Activated naive CD4-positive, alpha-beta T cell treated with anti-CD3 and anti-CD28 coated beads, Interleukin-2, amount 50 U/mL, for 24 hours (primary cell): ENCODE data around the gene MEX3D.

Experiments used
- H3K27ac Mint-ChIP-seq: one replicate; pipeline ENCODE4 v1.8.0; 2021; ENCODE audit warnings: mild to moderate bottlenecking, mixed read lengths
- H3K27me3 Mint-ChIP-seq: one replicate; pipeline ENCODE4 v1.8.0; 2021; ENCODE audit warnings: mixed read lengths
- H3K36me3 Mint-ChIP-seq: one replicate; pipeline ENCODE4 v1.8.0; 2021; ENCODE audit warnings: mixed read lengths
- H3K4me1 Mint-ChIP-seq: one replicate; pipeline ENCODE4 v1.8.0; 2021; ENCODE audit warnings: mixed read lengths
- H3K4me3 Mint-ChIP-seq: one replicate; pipeline ENCODE4 v1.8.0; 2021; ENCODE audit warnings: mild to moderate bottlenecking, mixed read lengths
- H3K9me3 Mint-ChIP-seq: one replicate; pipeline ENCODE4 v1.8.0; 2021; ENCODE audit warnings: mixed read lengths

The MEX3D gene

GRCh38 chr19:1568320-1569019, at the start of gene MEX3D:
MEX3D (minus strand) TSS chr19:1568325; CDS start chr19:1568058, 267 bp downstream.
- Mint-ChIP-seq H3K36me3 (peaks cover 1% of the 10 kb centered on the region), H3K9me3 (no peaks in the 10 kb centered on the region), H3K4me3 (peak within 1 kb of the TSS; percentile 23), H3K27ac (no peak within 1 kb of the TSS), H3K4me1 (peaks cover 3% of the 10 kb centered on the region), H3K27me3 (peaks cover 5% of the 10 kb centered on the region)

GRCh38 chr19:1616875-1617274, 48.8 kb upstream of the MEX3D start:
- H3K36me3 Mint-ChIP-seq: peaks cover 6% of the 10 kb centered on the region
- no peaks in the 10 kb centered on the region for H3K9me3 Mint-ChIP-seq
- H3K4me1 Mint-ChIP-seq: peaks cover 19% of the 10 kb centered on the region
- H3K27ac Mint-ChIP-seq: peak overlapping the region; percentile 5
- H3K4me3 Mint-ChIP-seq: no peak overlapping the region
- H3K27me3 Mint-ChIP-seq: no peaks in the 10 kb centered on the region

- peaks cover 6% of the 10 kb centered on the region for H3K36me3 Mint-ChIP-seq
- H3K4me3 Mint-ChIP-seq: no peak overlapping the region
- no peaks in the 10 kb centered on the region for H3K9me3 Mint-ChIP-seq
- peak overlapping the region; percentile 5 for H3K27ac Mint-ChIP-seq
- H3K27me3 Mint-ChIP-seq: no peaks in the 10 kb centered on the region
- peaks cover 19% of the 10 kb centered on the region for H3K4me1 Mint-ChIP-seq
Measured at GRCh38 chr19:1616396-1616795, 48.3 kb upstream of the MEX3D start.

GRCh38 chr19:1615156-1615765, 47.1 kb upstream of the MEX3D start:
- peaks cover 29% of the 10 kb centered on the region for H3K4me1 Mint-ChIP-seq
- H3K36me3 Mint-ChIP-seq: peaks cover 6% of the 10 kb centered on the region
- no peak overlapping the region for H3K4me3 Mint-ChIP-seq
- H3K9me3 Mint-ChIP-seq: no peaks in the 10 kb centered on the region
- no peaks in the 10 kb centered on the region for H3K27me3 Mint-ChIP-seq
- no peak overlapping the region for H3K27ac Mint-ChIP-seq

GRCh38 chr19:1613808-1614570, 45.9 kb upstream of the MEX3D start:
- no peaks in the 10 kb centered on the region for H3K9me3 Mint-ChIP-seq
- H3K4me1 Mint-ChIP-seq: peaks cover 39% of the 10 kb centered on the region
- no peaks in the 10 kb centered on the region for H3K27me3 Mint-ChIP-seq
- H3K36me3 Mint-ChIP-seq: peaks cover 6% of the 10 kb centered on the region
- H3K4me3 Mint-ChIP-seq: no peak overlapping the region
- H3K27ac Mint-ChIP-seq: peak overlapping the region; percentile 59

GRCh38 chr19:1613146-1613545, 45.0 kb upstream of the MEX3D start:
- peaks cover 6% of the 10 kb centered on the region for H3K36me3 Mint-ChIP-seq

GRCh38 chr19:1612114-1613086, 44.3 kb upstream of the MEX3D start:
- no peaks in the 10 kb centered on the region for H3K9me3 Mint-ChIP-seq
- no peak overlapping the region for H3K4me3 Mint-ChIP-seq
- H3K36me3 Mint-ChIP-seq: peaks cover 6% of the 10 kb centered on the region
- no peak overlapping the region for H3K27ac Mint-ChIP-seq
- no peaks in the 10 kb centered on the region for H3K27me3 Mint-ChIP-seq
- H3K4me1 Mint-ChIP-seq: peaks cover 38% of the 10 kb centered on the region

More at GRCh38 chr19:1613146-1613545, 45.0 kb upstream of the MEX3D start:
- no peaks in the 10 kb centered on the region for H3K27me3 Mint-ChIP-seq
- H3K27ac Mint-ChIP-seq: no peak overlapping the region
- H3K9me3 Mint-ChIP-seq: no peaks in the 10 kb centered on the region
- no peak overlapping the region for H3K4me3 Mint-ChIP-seq
- H3K4me1 Mint-ChIP-seq: peaks cover 41% of the 10 kb centered on the region

GRCh38 chr19:1611353-1611752, 43.2 kb upstream of the MEX3D start:
- H3K4me3 Mint-ChIP-seq: no peak overlapping the region
- no peaks in the 10 kb centered on the region for H3K9me3 Mint-ChIP-seq
- H3K27me3 Mint-ChIP-seq: no peaks in the 10 kb centered on the region
- H3K27ac Mint-ChIP-seq: peak overlapping the region; percentile 51
- peaks cover 6% of the 10 kb centered on the region for H3K36me3 Mint-ChIP-seq
- peaks cover 34% of the 10 kb centered on the region for H3K4me1 Mint-ChIP-seq

- no peak overlapping the region for H3K27ac Mint-ChIP-seq
- no peaks in the 10 kb centered on the region for H3K27me3 Mint-ChIP-seq
- H3K9me3 Mint-ChIP-seq: no peaks in the 10 kb centered on the region
- H3K4me1 Mint-ChIP-seq: peaks cover 34% of the 10 kb centered on the region
- no peak overlapping the region for H3K4me3 Mint-ChIP-seq
- peaks cover 3% of the 10 kb centered on the region for H3K36me3 Mint-ChIP-seq
Measured at GRCh38 chr19:1610579-1610978, 42.5 kb upstream of the MEX3D start.

GRCh38 chr19:1609680-1610474, 41.8 kb upstream of the MEX3D start:
- H3K4me1 Mint-ChIP-seq: peaks cover 34% of the 10 kb centered on the region

GRCh38 chr19:1609103-1609396, 40.9 kb upstream of the MEX3D start:
- H3K36me3 Mint-ChIP-seq: no peaks in the 10 kb centered on the region
- no peak overlapping the region for H3K4me3 Mint-ChIP-seq
- peak overlapping the region; percentile 46 for H3K27ac Mint-ChIP-seq
- no peaks in the 10 kb centered on the region for H3K9me3 Mint-ChIP-seq
- H3K4me1 Mint-ChIP-seq: peaks cover 37% of the 10 kb centered on the region
- no peaks in the 10 kb centered on the region for H3K27me3 Mint-ChIP-seq

More at GRCh38 chr19:1609680-1610474, 41.8 kb upstream of the MEX3D start:
- no peak overlapping the region for H3K27ac Mint-ChIP-seq
- H3K4me3 Mint-ChIP-seq: no peak overlapping the region
- no peaks in the 10 kb centered on the region for H3K9me3 Mint-ChIP-seq
- H3K27me3 Mint-ChIP-seq: no peaks in the 10 kb centered on the region
- H3K36me3 Mint-ChIP-seq: peaks cover under 1% of the 10 kb centered on the region

GRCh38 chr19:1608359-1609102, 40.4 kb upstream of the MEX3D start:
- H3K27me3 Mint-ChIP-seq: no peaks in the 10 kb centered on the region
- H3K36me3 Mint-ChIP-seq: no peaks in the 10 kb centered on the region
- peak overlapping the region; percentile 73 for H3K4me3 Mint-ChIP-seq
- H3K27ac Mint-ChIP-seq: peak overlapping the region; percentile 55
- H3K9me3 Mint-ChIP-seq: no peaks in the 10 kb centered on the region
- H3K4me1 Mint-ChIP-seq: peaks cover 37% of the 10 kb centered on the region

GRCh38 chr19:1606138-1606651, 38.1 kb upstream of the MEX3D start:
- Mint-ChIP-seq H3K36me3 (peaks cover 2% of the 10 kb centered on the region), H3K27ac (peak overlapping the region; percentile 100), H3K27me3 (no peaks in the 10 kb centered on the region), H3K9me3 (no peaks in the 10 kb centered on the region), H3K4me3 (peak overlapping the region; percentile 99), H3K4me1 (peaks cover 46% of the 10 kb centered on the region)
